ENCODE measurements around the gene TTLL11.

TTLL11 gene

DNA sequence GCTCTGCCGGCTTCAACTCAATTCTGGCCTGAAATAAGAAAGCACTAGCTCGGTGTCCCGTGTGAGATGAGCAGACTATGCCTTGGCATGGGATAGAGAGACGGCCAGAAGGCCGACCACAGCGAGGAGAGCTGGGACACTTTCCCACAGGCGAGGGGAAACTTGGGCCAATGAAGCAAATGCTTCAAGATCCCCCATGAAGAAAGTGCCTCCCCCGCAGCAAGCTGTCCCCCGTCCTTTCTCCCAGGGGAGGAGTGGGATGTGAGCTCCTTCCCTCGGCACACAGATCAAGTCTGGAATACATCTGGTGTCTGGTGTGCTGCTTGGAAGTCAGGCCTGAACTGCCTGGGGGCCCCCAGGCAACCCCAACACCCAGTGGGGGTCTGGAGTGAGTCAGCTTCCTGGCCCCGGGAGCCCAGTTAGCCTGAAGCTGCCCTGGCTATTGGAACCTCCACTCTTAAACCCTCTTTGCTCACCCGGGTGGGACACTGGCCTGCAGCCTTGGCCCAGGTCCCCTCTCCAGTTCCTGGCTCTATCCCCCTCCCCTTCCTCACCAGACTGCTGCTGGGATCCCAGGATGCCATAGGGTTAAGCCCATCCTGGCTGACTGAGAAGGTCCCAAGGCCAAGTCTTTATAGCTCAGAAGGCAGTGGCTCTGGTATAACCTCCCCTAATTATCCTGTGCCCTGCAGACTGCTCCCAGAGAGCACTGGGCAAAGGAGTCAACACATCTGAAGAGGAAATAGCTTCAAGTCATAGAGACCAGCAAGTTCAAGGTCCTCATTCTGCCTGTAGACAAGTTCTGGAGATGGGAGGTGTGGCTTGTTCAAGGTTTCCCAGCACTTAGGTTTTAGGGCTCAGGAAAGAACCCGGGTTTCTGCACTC, 205.3 kb downstream of the TTLL11 start:
- TF ChIP-seq, protein P1, sequence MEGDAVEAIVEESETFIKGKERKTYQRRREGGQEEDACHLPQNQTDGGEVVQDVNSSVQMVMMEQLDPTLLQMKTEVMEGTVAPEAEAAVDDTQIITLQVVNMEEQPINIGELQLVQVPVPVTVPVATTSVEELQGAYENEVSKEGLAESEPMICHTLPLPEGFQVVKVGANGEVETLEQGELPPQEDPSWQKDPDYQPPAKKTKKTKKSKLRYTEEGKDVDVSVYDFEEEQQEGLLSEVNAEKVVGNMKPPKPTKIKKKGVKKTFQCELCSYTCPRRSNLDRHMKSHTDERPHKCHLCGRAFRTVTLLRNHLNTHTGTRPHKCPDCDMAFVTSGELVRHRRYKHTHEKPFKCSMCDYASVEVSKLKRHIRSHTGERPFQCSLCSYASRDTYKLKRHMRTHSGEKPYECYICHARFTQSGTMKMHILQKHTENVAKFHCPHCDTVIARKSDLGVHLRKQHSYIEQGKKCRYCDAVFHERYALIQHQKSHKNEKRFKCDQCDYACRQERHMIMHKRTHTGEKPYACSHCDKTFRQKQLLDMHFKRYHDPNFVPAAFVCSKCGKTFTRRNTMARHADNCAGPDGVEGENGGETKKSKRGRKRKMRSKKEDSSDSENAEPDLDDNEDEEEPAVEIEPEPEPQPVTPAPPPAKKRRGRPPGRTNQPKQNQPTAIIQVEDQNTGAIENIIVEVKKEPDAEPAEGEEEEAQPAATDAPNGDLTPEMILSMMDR (IDR thresholded peaks at IDR 0.05; ENCODE audit: poor library complexity, severe bottlenecking), result no peak
- Histone ChIP-seq H3K27me3 (ENCODE audit: insufficient read depth, poor library complexity, severe bottlenecking) (no peaks in the 10 kb centered on the region), H3K4me3 (ENCODE audit: severe bottlenecking) (no peak overlapping the region), H3K27ac (ENCODE audit: poor library complexity, severe bottlenecking) (no peak overlapping the region), H3K36me3 (ENCODE audit: low read depth) (no peaks in the 10 kb centered on the region), H3K4me1 (ENCODE audit: insufficient read depth, poor library complexity, severe bottlenecking) (no peaks in the 10 kb centered on the region), H3K9me3 (ENCODE audit: severe bottlenecking) (no peaks in the 10 kb centered on the region)
- ATAC-seq (ENCODE audit: low read depth), result no peak
- DNase-seq (ENCODE audit: low spot score), result no peak

DNA sequence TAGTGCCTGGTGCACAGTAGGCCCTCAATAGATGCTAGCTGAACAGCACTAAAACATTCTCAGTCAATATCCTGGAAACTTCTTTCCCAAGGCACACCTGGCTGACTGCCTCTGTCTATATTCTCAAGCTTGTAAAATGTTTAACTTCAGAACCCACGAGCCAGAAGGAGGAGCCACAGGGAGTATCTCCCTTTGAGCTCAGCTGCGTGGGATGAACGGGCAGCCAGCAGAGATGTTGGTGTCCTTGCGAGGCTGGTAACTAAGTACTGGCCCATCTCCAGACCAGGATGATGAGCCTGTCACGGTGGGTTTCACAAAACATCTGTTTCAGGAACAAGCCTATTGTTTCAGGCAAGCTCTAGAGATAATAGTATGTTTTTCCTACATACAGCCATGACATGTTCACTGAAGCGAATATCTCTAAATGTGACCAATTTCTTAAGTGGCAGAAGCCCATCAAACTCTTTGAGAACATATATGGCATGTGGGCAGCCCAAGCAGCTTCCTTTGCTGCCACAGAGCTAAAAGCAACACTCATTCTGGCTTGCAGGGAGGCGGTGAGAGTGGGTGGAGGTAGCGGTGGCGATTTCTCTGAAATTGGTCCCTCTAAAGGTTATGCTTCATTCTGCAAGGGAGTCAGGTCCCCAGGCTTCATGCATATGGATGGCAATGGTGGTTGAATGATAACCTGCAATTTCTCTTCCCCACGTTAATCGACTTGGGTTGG, 206.2 kb downstream of the TTLL11 start:
- H3K27ac ChIP-seq (ENCODE audit: poor library complexity, severe bottlenecking), result no peak overlapping the region
- no peak for DNase-seq (ENCODE audit: low spot score)
- H3K9me3 ChIP-seq (ENCODE audit: severe bottlenecking), result no peaks in the 10 kb centered on the region
- H3K36me3 ChIP-seq (ENCODE audit: low read depth), result no peaks in the 10 kb centered on the region
- no peak overlapping the region for H3K4me3 ChIP-seq (ENCODE audit: severe bottlenecking)
- H3K27me3 ChIP-seq (ENCODE audit: insufficient read depth, poor library complexity, severe bottlenecking), result no peaks in the 10 kb centered on the region
- ATAC-seq (ENCODE audit: low read depth), result no peak
- no peaks in the 10 kb centered on the region for H3K4me1 ChIP-seq (ENCODE audit: insufficient read depth, poor library complexity, severe bottlenecking)
- TF ChIP-seq, protein P1 (IDR thresholded peaks at IDR 0.05; ENCODE audit: poor library complexity, severe bottlenecking), result no peak

DNA sequence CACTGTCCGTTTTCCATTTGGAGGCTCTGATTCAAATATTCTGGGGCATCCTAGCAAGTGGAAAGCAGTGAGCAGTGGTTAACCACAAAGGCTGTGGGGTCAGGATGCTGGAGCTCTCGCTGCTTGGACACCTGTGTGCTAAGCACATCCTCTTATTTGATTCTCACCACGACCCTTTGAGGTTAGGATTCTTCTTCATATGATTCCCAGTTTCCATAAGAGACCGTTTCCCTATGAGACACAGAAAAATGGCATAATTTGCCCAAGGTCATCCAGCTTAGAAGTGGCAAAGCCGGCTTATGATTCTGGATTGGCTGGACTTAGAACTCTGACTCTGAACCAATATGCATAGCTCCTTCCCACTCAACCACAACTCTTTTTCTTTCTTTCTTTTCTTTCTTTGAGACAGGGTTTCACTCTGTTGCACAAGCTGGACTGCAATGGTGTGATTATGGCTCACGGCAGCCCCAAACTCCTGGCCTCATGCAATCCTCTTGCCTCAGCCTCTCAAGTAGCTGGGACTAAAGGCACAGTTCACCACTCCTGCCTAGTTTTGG, 207.7 kb downstream of the TTLL11 start:
- TF ChIP-seq, protein P1 (IDR thresholded peaks at IDR 0.05; ENCODE audit: poor library complexity, severe bottlenecking), result no peak
- no peaks in the 10 kb centered on the region for H3K4me1 ChIP-seq (ENCODE audit: insufficient read depth, poor library complexity, severe bottlenecking)
- H3K27ac ChIP-seq (ENCODE audit: poor library complexity, severe bottlenecking), result no peak overlapping the region
- H3K9me3 ChIP-seq (ENCODE audit: severe bottlenecking), result no peaks in the 10 kb centered on the region
- no peak overlapping the region for H3K4me3 ChIP-seq (ENCODE audit: severe bottlenecking)
- DNase-seq (ENCODE audit: low spot score) (no peak), ATAC-seq (ENCODE audit: low read depth) (no peak)
- H3K36me3 ChIP-seq (ENCODE audit: low read depth), result no peaks in the 10 kb centered on the region
- H3K27me3 ChIP-seq (ENCODE audit: insufficient read depth, poor library complexity, severe bottlenecking), result no peaks in the 10 kb centered on the region

DNA sequence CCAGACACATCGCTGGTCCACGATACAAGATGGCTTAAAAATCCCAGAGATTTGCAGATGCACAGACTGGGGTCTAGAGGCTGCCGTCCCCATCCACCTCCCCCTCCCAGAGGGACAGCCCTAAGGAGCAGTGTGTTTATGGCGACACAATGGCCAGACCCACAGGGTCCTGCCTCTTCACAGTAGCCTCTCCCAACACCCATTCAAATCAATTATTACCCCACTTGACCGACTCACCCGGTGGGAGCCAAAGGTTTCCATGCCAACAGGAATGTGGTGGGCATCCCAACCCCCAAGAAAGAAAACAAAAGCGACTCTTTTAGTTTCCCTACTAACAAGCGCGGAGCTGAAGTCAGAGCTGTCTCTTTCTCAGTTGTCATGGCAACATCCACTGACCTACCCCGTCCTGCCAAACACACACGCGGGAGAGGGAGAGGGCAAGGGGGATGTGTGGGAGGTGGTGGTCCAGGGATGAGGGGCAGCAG, 209.0 kb downstream of the TTLL11 start:
- ATAC-seq (ENCODE audit: low read depth) (no peak), DNase-seq (ENCODE audit: low spot score) (no peak)
- Histone ChIP-seq H3K27ac (ENCODE audit: poor library complexity, severe bottlenecking) (no peak overlapping the region), H3K4me3 (ENCODE audit: severe bottlenecking) (no peak overlapping the region), H3K27me3 (ENCODE audit: insufficient read depth, poor library complexity, severe bottlenecking) (no peaks in the 10 kb centered on the region), H3K4me1 (ENCODE audit: insufficient read depth, poor library complexity, severe bottlenecking) (no peaks in the 10 kb centered on the region), H3K36me3 (ENCODE audit: low read depth) (no peaks in the 10 kb centered on the region), H3K9me3 (ENCODE audit: severe bottlenecking) (no peaks in the 10 kb centered on the region)
- TF ChIP-seq, protein P1 (IDR thresholded peaks at IDR 0.05; ENCODE audit: poor library complexity, severe bottlenecking), result no peak

Measured in RWPE2 (cell line).